ENCODE measurements around the gene DSCAML1.

DSCAML1 gene

GRCh38 chr11:117481885-117482284, 315.1 kb downstream of the DSCAML1 start:
- no peak for FAIRE-seq

DNA sequence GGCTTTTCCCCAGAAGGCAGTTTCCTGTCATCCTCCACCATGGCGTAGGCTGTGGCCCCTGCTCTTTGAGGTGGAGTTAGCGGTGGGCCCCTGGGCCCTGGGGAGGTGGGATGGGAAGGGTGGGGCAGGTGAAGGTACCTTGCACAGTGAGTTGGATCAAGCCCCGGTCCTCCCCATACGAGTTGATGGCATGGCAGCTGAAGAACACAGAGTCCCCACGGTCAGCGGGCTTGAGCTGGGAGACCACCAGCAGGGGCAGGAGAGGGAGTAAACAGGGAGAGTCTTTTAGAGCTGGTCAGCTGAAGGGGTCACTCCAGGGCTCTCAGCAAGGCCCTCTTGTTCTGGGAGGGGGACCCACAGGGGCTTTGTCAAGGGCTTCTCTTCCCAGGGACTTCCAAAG, 316.0 kb downstream of the DSCAML1 start:
- FAIRE-seq, result no peak

DNA sequence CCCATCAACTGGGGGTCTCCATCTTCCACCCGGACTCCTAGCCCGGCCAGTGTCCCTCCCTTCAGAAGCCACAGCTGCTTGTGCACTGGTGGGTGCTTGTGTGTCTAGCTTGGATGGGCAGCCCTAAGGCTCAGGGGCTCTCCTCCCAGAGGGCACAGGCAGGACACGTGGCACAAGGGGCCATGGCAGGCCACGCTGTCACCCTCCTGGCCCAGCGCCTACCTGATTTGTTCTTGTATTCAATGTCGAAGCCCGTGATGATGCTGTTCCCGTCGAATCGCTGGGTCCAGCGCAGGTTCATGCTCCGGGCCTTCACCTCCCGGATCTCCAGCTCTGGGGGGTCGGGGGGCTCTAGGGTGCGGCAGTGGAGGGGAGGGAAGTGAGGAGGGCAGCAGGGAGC, 316.8 kb downstream of the DSCAML1 start:
- FAIRE-seq, result no peak

DNA sequence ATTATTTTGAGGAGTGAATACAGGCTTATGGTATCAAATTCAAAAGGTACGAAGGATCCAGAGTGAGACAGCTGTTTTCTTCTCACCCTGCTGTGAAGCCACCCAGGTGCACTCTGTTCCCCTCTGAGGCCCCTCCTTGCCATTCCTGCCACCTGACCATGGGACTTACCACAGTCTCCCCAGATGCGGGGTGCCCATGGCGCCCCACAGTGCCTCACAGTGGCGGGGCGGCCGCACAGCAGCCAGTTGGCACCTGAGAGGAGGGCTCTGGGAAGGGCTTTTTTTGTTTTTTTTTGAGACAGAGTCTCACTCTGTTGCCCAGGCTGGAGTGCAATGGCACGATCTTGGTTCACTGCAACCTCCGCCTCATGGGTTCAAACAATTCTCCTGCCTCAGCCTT, 317.6 kb downstream of the DSCAML1 start:
- no peak for FAIRE-seq

- FAIRE-seq, result no peak
These were observed 318.1 kb downstream of the DSCAML1 start for GRCh38 chr11:117478926-117479325.

- FAIRE-seq, result no peak
These were observed 318.7 kb downstream of the DSCAML1 start for GRCh38 chr11:117478126-117478860.

GRCh38 chr11:117477721-117478120, 319.3 kb downstream of the DSCAML1 start:
- no peak for FAIRE-seq

DNA sequence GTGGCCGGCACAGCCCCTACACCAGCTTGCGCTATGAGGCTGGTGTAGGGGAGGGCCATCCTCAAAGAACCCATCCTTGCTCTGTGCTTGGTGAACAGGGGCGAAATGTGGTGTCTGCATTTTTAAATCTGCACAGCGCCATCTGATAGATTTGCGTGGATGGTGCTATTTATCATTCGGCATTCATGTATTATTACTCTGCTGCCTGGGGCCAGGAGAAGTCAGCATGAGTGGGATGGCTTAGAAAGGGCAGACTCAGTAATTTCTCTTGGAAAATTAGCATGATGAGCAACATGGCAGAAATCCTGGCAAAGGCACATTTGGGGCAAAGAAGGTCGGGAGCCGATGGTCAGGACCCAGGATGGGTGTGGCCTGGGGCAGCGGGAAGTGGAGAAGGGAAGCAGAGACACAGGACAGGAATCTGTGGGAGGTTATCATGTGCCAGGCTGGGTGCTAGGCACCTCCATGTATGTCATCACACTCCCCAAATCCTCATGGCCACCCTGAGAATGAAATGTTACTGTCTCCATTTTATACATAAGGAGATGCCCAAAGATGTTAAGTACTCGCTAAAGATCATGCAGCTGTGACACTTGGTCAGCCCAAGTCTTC, 320.4 kb downstream of the DSCAML1 start:
- FAIRE-seq, result no peak

- FAIRE-seq, result no peak
These were observed 321.1 kb downstream of the DSCAML1 start for GRCh38 chr11:117475716-117476530.

- no peak for FAIRE-seq
These were observed 323.4 kb downstream of the DSCAML1 start for GRCh38 chr11:117473481-117474091.

GRCh38 chr11:117471776-117472175, 325.2 kb downstream of the DSCAML1 start:
- FAIRE-seq, result no peak

DNA sequence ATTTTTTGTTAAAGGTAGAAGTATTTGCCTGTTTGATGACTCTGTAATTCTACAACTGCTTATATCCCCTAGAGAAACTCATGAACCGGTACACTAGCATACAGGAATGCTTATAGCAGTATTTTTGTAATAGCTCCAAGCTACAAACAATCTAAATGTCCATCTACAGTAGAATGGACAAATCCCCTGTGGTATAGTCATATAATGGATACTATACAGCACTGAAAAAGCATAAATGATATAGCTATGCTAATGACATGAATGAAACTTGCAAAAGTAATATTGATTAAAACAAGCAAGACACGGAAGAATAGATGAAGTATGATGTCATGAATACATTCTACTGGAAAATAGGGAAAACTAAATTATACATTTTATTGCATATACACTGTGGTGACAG, 326.4 kb downstream of the DSCAML1 start:
- FAIRE-seq, result no peak

DNA sequence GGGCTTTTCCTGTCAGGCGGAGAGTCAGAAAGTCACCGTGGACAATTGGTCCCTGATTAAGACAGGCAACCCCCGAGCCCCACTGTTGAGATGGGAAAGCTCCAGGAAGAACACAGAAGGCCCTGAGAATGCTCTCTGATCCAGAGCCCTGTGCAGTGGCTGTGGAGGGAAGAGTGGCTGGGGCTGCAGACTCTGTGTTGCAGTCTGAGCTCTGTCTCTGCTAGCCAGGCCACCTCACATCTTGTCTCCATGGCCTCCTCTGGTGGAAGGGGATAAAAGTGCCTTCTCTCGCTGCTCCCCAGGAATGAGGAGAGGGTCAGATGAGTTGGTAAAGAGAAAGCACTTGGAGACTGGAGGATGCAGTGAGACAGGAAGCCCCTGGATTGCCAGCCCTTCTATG, 328.1 kb downstream of the DSCAML1 start:
- FAIRE-seq, result no peak

DNA sequence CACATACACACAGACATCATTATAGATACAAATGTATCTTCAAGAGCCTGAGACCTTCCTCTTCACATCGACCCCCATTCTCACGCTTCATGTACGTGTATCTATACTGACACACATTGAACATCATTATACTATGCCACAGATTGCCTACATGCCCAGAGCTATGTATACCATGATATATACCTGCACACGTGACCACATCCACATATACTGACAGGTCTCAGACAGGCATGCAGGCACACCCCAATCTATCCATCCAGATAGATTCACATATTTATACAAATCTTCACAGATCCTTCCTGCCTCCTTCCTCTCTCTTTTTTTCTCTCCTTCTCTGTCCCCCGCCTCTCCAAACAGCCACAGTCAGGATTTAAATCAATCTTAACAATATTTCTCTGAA, 329.2 kb downstream of the DSCAML1 start:
- FAIRE-seq, result no peak

DNA sequence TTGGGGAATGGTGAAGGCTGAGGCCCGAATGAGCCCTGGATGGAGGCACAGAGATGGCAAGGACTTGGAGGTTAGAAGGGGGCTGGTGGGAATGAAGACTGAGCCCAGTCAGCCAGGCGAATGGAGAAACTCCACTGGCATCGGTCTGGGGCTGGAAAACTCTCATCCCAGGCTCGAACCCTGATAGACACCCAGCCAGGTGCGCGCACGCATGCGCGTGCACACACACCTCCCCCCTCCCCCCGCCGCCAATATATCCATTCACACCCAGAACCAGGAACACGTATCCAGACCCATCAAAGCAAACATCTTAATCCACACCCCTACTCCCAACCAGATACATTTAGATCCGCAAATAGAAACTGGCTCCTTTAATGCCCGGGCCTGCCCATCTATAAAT, 330.1 kb downstream of the DSCAML1 start:
- no peak for FAIRE-seq

GRCh38 chr11:117465236-117465997, 331.6 kb downstream of the DSCAML1 start:
- FAIRE-seq, result no peak

GRCh38 chr11:117464778-117465177, 332.2 kb downstream of the DSCAML1 start:
- no peak for FAIRE-seq

DNA sequence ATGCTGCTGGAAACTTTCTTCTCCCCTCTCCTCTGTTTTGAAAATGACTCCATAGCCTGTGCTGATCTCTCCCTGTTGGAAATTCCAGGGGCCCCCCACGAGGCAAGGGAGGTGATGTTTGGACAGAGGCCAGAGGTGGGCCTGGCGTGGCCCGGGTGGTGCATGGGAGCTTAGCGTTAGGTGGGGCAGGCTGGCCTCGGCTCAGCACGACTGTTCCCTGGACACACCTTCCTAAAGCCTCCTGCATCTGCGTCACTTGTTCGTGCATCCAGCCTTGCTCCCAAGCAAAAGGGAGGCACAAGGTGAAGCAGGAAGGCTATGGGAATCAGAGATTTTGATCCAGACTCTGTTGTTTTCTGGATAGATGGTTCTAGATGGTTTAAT, 334.2 kb downstream of the DSCAML1 start:
- no peak for FAIRE-seq

DNA sequence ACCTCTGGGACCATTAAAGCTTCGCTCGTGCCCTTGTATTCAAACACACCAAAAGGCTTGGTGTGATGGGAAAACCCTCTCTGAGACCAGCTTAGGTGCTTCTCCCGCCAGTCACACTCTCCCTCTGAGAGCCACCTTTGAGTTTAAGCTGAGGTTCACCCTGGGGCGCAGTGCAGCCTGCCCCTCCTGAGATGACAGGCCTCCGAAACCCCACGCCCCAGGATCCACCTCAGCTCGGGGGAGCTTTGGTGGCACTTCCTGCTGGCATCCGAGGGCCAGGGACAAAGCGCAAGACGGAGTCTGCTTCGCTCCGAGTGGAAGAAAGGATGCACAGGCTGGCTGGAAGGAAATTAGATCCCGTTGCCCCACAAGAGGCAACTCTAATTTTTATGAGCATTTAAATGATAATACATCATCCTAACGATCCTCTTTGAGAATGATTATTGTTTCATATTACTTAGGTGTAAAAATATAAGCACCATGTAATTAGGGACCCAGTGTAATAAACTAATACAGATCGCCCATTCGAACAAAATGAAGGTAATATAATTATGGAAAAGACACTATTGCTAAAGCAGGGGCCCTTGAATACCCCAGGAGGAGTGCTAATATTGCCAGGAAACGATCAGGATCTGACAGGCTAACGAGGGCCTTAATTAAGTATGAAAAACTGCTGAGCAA, 334.7 kb downstream of the DSCAML1 start:
- no peak for FAIRE-seq

DNA sequence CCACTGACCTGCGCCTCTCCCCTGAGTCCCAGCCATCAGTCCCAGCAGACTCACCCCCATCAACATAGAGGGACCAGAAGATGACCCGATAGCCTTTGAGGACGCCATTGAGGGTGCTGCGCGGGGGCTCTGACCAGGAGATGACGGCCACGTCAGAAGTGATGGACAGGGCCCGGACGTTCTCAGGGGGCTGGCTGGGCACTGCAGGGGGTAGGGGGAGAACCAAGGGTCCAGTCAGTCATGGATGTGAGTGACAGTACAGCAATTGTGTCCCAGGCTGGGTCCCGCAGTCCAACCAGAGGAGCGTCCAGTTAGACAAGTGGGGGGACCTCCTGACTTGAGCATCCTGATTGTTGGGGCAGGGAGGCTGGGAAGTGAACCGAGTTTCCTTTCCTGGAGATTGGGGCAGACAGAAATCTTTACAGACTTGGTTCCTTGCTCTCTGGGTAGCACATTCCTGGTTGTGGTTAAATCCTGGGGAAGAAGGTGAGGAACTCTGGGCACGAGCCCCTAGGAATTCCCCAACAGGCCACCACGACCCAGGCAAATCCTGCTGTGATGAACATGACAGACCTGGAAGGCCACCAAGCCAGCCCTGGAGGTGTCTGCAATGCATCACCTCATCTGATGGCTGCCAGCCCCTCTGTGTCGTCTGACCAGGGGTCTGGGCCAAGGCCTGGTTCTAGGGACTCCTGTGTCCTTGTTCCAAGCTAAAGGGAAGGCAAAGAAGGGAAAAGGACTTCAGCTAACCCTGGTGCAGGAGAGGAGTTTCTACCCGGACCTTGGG, 335.4 kb downstream of the DSCAML1 start:
- FAIRE-seq, result no peak

DNA sequence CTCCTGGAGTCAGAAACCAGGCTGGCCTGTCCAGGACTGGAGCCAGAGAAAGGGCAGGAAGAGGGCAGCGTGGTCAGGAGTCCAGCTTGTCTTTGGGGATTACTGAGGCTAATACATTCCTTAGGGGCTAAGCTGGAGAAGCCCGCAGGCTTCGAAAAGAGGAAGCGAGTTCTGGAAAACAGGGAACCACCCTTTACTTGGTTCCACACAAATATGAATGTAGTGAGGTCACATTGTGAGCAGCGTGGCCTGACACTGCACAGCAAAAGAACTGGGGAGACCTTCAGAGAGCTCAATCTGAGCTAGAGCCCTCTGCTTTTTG, 337.1 kb downstream of the DSCAML1 start:
- no peak for FAIRE-seq
